DOHH2 (cell line): ENCODE results near the gene NPEPL1.

Experiments
- CTCF ChIP-seq: fragments of 200-600 bp; sonication (generic); IDR thresholded peaks from one replicate; pipeline ENCODE4 v1.5.1; 2014; ENCODE audit warnings: antibody characterized with exemption, mild to moderate bottlenecking, low read depth, low read length; ENCODE audit not compliant: poor library complexity, severe bottlenecking
- EZH2phosphoT487 ChIP-seq: fragments of 200-600 bp; sonication (generic); IDR thresholded peaks from 2 replicates; pipeline ENCODE4 v1.6.1; 2017; ENCODE audit warnings: borderline replicate concordance, mild to moderate bottlenecking, antibody characterized with exemption, low read length, moderate library complexity, mixed read lengths

- no peak for TF ChIP-seq CTCF
- TF ChIP-seq EZH2phosphoT487, result no peak
These were observed 8.2 kb downstream of the NPEPL1 start for GRCh38 chr20:58700823-58701222.
